Measurements from ENCODE around the gene TNRC18. TPM values are rescaled to one million over a fixed set of nuclear protein-coding genes. Genes with fewer than 3 reads are reported as not detected.

Gene TNRC18
- total RNA-seq, 1 donor from 2014 or later, result 57.2 TPM

DNA sequence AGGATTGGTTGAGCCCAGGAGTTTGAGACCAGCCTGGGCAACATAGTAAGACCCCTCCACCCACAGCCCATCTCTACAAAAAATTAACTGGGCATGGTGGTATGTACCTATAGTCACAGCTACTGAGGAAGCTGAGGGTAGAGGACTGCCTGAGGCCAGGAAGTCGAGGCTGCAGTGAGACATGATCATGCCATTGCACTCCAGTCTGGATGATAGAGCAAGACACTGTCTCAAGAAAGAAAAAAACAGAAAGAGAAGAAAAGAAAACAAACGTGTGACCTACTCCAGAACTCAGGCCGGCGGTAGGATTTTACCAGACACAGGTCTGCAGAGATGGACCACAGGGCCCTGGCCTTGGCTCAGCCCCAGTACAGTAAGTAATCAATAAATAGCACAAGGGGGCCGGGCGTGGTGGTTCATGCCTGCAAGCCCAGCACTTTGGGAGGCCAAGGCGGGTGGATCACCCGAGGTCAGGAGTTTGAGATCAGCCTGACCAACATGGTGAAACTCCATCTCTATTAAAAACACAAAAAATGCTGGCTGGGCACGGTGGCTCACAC is 35.4 kb upstream of the TNRC18 start:
- ChIA-PET POLR2A (no interaction called here), CTCF (no interaction called here)
- DNase-seq (no peak), ATAC-seq (ENCODE audit: low read depth) (no peak)
- Mint-ChIP-seq H3K4me3 (no peak overlapping the region), H3K36me3 (ENCODE audit: low read depth) (peaks cover 3% of the 10 kb centered on the region), H3K9me3 (no peaks in the 10 kb centered on the region), H3K4me1 (peaks cover 9% of the 10 kb centered on the region), H3K27me3 (peaks cover 11% of the 10 kb centered on the region), H3K27ac (no peak overlapping the region)
- intact Hi-C loops (cut with micrococcal nuclease), result no loop called here
- TF ChIP-seq, protein P1, sequence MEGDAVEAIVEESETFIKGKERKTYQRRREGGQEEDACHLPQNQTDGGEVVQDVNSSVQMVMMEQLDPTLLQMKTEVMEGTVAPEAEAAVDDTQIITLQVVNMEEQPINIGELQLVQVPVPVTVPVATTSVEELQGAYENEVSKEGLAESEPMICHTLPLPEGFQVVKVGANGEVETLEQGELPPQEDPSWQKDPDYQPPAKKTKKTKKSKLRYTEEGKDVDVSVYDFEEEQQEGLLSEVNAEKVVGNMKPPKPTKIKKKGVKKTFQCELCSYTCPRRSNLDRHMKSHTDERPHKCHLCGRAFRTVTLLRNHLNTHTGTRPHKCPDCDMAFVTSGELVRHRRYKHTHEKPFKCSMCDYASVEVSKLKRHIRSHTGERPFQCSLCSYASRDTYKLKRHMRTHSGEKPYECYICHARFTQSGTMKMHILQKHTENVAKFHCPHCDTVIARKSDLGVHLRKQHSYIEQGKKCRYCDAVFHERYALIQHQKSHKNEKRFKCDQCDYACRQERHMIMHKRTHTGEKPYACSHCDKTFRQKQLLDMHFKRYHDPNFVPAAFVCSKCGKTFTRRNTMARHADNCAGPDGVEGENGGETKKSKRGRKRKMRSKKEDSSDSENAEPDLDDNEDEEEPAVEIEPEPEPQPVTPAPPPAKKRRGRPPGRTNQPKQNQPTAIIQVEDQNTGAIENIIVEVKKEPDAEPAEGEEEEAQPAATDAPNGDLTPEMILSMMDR (IDR thresholded peaks at IDR 0.05), result no peak

DNA sequence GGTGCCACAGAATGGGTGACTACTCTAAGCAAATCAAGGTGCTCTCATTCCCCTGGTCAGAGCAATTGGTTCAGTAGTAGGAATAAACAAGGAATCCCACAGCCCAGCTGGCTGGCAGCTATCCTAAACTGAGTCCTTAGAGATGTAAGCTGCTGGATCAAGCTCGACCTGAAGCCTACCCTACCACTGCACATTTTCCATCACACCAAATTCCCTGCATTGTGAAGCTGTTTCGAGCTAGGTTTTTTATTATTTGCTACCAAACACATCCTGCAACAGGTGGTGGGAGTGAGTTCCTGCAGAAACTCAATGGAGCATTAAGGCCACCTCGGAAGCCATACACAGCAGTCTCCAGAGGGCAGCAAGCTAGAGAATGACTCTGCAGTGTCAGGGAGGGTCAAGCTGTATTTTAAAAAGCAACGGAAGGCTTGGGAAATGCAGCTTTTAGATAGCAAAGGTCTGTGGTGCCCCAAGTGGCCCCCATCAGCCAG is 33.7 kb upstream of the TNRC18 start:
- peaks cover 11% of the 10 kb centered on the region for H3K27me3 Mint-ChIP-seq
- ChIA-PET POLR2A (no interaction called here), CTCF (interaction anchor here (0.7 kb wide), 1 partner anchor 37 kb away, joined by 3 read pairs; no protein-coding TSS in a partner anchor)
- ATAC-seq (ENCODE audit: low read depth) (no peak), DNase-seq (no peak)
- peaks cover 9% of the 10 kb centered on the region for H3K4me1 Mint-ChIP-seq
- intact Hi-C loops (cut with micrococcal nuclease), result no loop called here
- TF ChIP-seq, protein P1 (IDR thresholded peaks at IDR 0.05), result no peak
- H3K4me3 Mint-ChIP-seq, result no peak overlapping the region
- H3K9me3 Mint-ChIP-seq, result no peaks in the 10 kb centered on the region
- no peak overlapping the region for H3K27ac Mint-ChIP-seq
- H3K36me3 Mint-ChIP-seq (ENCODE audit: low read depth), result peaks cover 3% of the 10 kb centered on the region

DNA sequence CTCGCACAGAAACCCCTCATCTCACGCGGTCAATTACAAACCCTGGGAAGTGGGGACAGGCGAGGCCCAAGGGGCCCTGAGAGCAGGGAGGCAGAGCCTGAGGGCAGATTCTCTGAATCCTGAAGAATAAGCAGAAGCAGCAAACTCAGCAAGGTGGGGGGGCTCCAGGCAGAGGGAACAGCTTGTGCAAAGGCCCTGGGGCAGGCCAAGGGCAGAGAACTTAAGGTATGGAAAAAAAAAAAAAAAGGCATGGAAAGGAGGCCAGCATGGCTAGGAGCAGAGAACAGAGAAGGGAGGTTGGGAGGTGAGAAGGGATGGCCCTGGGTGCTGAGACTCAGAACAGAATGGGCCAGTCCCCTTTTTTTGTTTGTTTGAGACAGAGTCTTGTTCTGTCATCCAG is 32.8 kb upstream of the TNRC18 start:
- peaks cover 3% of the 10 kb centered on the region for H3K36me3 Mint-ChIP-seq (ENCODE audit: low read depth)
- DNase-seq, result no peak
- TF ChIP-seq, protein P1 (IDR thresholded peaks at IDR 0.05), result no peak
- POLR2A ChIA-PET, result interaction anchor here (0.7 kb wide), 1 partner anchor 13 kb away, joined by 3 read pairs; no protein-coding TSS in a partner anchor
- H3K4me3 Mint-ChIP-seq, result no peak overlapping the region
- peaks cover 11% of the 10 kb centered on the region for H3K27me3 Mint-ChIP-seq
- intact Hi-C loops (cut with micrococcal nuclease), result no loop called here
- ATAC-seq (ENCODE audit: low read depth), result no peak
- no peaks in the 10 kb centered on the region for H3K9me3 Mint-ChIP-seq
- H3K27ac Mint-ChIP-seq, result no peak overlapping the region
- CTCF ChIA-PET, result no interaction called here
- peaks cover 9% of the 10 kb centered on the region for H3K4me1 Mint-ChIP-seq

DNA sequence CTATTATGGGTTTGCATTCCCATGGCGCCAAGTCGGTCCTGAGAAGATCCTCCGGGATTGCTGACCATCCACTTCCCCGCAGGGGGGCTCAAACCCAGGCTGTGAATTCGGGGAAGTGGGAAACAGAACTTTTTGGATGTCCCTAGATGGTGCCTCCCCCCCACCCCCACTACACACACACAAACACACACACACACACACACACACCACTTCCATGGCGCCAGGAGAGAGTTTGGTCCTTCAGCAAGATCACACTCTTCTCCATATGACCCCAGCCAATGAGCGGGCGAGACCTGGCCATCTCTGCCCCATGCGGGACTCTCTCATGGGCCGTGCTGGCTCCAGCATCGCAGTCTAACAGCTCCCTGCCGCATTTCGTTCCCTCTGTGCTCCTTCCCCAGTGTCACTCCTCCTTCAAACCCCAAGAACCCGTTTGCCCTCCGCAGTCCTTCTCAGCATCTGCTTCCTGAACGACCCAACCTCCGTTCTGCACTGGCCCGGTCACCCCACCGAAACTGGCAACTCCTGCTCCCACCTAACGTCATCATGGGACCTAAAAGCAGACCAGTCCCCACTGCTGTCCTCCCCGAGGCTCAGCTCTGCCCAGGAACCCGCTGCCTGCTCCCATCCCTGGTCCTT is 32.1 kb upstream of the TNRC18 start:
- H3K27ac Mint-ChIP-seq, result no peak overlapping the region

DNA sequence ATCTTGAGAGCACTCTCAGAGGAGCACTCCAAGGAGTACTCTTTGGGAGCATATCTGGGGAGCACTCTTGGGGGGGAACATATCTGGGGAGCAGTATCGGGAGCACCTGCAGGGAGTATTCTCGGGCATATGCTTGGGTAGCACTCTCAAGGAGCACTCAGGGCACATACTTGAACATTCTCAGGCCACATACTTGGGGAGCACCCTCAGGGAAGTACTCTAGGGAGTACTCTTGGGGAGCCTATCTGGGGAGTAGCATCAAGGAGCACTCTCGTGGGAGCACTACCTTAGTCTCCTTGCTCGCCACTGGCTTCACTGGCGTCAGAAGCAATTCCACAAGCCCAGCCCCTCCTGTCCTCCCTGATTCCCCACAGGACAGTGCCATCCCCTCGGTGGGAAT is 31.5 kb upstream of the TNRC18 start:
- TF ChIP-seq, protein P1 (IDR thresholded peaks at IDR 0.05), result no peak
- Mint-ChIP-seq H3K9me3 (no peaks in the 10 kb centered on the region), H3K36me3 (ENCODE audit: low read depth) (no peaks in the 10 kb centered on the region), H3K4me1 (peaks cover 9% of the 10 kb centered on the region), H3K4me3 (no peak overlapping the region), H3K27ac (no peak overlapping the region), H3K27me3 (peaks cover 11% of the 10 kb centered on the region)
- intact Hi-C loops (cut with micrococcal nuclease), result no loop called here
- ChIA-PET CTCF (no interaction called here), POLR2A (no interaction called here)
- ATAC-seq (ENCODE audit: low read depth), result no peak
- no peak for DNase-seq

More for the DNA sequence above, 32.1 kb upstream of the TNRC18 start:
- POLR2A ChIA-PET, result interaction anchor here (0.7 kb wide), 1 partner anchor 13 kb away, joined by 3 read pairs; no protein-coding TSS in a partner anchor
- CTCF ChIA-PET, result no interaction called here
- H3K9me3 Mint-ChIP-seq, result no peaks in the 10 kb centered on the region
- TF ChIP-seq, protein P1 (IDR thresholded peaks at IDR 0.05), result no peak
- no peak for DNase-seq
- H3K36me3 Mint-ChIP-seq (ENCODE audit: low read depth), result peaks cover under 1% of the 10 kb centered on the region
- intact Hi-C loops (cut with micrococcal nuclease), result no loop called here
- peaks cover 9% of the 10 kb centered on the region for H3K4me1 Mint-ChIP-seq
- H3K27me3 Mint-ChIP-seq, result peaks cover 11% of the 10 kb centered on the region
- ATAC-seq (ENCODE audit: low read depth), result no peak
- H3K4me3 Mint-ChIP-seq, result no peak overlapping the region

All from activated B cell treated with CpG ODN at 0.5 μM for 24 hours (primary cell).